Measurements from ENCODE around the gene SMARCD3.

DNA sequence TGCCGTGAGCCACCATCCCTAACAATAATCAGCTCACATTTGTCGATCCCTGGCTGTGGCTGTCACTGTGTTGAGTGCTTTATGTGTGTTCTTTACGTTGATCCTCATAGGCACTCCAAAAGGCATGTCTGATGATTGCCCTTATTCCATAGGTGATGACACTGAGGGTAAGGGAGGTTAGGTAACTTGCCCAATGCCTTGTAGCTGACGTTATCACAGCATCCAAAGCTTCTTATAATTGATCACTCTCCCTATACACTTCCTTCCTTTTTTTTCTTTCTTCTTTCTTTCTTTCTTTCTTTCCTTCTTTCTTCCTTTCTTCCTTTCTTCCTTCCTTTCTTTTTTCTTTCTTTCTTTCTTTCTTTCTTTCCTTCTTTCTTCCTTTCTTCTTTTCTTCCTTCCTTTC, 41.9 kb upstream of the SMARCD3 start:
- TF ChIP-seq, protein P1, sequence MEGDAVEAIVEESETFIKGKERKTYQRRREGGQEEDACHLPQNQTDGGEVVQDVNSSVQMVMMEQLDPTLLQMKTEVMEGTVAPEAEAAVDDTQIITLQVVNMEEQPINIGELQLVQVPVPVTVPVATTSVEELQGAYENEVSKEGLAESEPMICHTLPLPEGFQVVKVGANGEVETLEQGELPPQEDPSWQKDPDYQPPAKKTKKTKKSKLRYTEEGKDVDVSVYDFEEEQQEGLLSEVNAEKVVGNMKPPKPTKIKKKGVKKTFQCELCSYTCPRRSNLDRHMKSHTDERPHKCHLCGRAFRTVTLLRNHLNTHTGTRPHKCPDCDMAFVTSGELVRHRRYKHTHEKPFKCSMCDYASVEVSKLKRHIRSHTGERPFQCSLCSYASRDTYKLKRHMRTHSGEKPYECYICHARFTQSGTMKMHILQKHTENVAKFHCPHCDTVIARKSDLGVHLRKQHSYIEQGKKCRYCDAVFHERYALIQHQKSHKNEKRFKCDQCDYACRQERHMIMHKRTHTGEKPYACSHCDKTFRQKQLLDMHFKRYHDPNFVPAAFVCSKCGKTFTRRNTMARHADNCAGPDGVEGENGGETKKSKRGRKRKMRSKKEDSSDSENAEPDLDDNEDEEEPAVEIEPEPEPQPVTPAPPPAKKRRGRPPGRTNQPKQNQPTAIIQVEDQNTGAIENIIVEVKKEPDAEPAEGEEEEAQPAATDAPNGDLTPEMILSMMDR (IDR thresholded peaks at IDR 0.05), result no peak
- TF ChIP-seq POLR2A (IDR thresholded peaks at IDR 0.05), result no peak

All from prostate gland (tissue), 2 donors.